ENCODE results near the gene BPIFB6. TPM values are rescaled to one million over a fixed set of nuclear protein-coding genes. Genes with fewer than 3 reads are reported as not detected.

BPIFB6 gene
- total RNA-seq, 1 donor from 2014 or later, result not detected

DNA sequence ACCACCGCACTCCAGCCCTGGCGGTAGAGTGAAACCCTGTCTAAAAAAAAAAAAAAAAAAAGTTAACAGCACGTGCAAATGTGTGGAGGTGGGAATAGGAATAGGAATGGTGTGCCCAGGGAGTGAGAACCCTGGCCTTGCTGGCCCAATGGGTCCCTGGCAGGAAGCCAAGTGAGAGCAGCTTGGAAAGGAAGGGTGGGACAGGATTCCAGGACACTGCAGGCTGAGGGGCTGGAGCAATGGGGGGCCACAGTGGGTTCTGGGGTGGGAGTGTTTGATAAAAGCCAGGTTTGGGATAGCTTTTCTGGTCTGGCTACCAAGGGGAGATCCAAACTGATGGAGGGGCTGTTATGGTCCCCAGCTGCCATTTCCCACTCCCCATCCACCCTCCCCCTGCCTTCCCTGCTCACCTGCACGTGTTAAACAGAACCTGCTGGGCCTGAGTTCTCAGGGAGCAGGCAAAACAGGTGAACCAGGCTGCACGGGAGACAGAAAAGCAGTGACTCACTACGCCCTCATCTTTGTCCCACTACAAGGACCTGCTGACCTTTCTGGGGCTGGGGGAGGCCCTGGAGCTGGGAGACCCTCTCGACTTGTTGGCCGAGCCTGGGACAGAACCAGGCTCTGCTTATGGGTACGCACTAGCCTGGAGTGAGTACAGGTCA lies 30.5 kb upstream of the BPIFB6 start:
- no peak for DNase-seq (ENCODE audit: low spot score in 2 of 2)
- no peak for FAIRE-seq

DNA sequence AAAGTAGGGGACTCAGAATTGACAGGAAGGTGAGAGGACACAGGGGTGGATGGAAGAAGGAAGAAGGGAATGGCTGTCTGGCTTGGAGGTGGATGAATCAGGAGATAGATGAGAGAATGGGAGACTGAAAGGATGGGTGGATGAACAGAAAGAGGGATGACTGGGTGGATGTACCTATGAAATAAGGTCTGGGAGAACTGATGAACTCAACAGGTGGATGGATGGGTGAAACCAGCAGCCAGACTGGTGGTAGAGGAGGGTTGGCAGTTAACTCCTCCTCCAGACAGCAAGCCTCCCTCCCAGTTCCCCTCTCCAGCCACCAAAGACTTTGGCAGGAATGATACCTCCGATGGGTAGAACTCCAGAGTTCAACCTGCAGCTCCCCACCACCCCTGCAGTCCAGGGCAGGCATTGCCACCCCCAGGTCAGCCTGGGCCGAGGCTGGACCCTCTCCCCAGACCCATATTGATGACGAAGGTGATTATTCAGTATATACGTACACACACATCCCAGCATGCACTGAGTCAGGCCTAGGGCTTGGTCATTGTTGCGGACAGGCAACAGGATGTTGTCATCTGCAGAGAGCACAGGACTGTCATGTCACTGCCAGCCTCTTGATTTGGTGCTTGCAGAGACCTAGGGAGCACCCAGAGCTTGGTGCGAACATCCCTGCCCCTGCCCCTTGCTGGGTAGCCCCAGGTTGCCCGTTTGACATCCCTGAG lies 29.2 kb upstream of the BPIFB6 start:
- FAIRE-seq, result no peak
- no peak for DNase-seq (ENCODE audit: low spot score in 2 of 2)

DNA sequence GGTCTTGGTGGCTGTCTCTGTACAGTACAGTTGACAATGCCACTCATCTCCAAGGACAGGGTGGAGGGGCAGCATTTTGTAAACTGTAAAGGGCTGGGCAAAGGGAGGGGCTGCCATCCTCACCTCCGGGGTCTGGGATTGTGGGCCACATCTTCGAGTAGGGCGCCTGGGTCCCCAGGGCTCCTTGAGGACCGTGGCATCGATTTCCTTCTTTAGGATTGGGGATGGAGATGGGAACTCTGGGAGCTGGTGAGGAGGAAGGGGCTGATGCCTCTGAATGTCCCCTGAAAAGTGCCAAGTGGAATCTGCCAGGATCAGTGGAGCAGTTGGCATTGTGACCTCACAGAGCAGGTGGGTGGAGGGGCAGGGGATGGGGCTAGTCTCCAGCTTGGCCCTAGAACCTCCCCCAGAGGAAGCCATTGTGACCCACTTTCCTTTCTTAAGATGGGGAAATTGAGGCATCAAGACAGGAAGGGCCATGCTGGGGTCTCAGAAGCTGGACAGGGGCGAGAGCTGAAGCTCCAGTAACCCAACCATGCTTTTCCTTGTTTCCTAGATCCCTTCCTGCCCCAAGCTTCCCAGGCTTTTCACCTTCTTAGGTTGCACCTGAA lies 27.2 kb upstream of the BPIFB6 start, which contains the start of gene SUN5:
TSS of gene SUN5 (minus strand) at position 293 of the 611 bp plus-strand sequence. CDS start at position 200, 93 bp downstream.
- FAIRE-seq (no peak), DNase-seq (ENCODE audit: low spot score in 2 of 2) (no peak)

DNA sequence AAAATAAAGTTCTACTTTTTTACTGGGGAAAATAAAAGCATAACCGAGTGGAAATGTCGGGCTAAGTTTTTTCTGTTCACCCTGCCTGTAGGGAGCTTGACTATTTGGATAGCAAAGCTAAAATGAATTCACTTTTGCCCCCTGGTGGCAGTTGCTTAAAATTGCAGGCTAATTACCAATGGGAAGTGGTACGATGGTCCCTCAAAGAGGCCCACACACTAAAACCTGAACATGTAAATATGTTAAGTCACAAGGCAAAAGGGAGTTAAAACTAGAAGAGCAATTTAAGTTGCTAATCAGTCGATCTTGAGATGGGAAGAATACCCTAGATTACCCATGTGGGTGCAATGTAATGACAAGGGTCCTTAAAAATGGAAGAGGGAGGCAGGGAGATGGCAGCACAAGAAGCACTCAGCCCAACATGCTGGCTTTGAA lies 26.3 kb upstream of the BPIFB6 start:
- FAIRE-seq (no peak), DNase-seq (ENCODE audit: low spot score in 2 of 2) (no peak)

DNA sequence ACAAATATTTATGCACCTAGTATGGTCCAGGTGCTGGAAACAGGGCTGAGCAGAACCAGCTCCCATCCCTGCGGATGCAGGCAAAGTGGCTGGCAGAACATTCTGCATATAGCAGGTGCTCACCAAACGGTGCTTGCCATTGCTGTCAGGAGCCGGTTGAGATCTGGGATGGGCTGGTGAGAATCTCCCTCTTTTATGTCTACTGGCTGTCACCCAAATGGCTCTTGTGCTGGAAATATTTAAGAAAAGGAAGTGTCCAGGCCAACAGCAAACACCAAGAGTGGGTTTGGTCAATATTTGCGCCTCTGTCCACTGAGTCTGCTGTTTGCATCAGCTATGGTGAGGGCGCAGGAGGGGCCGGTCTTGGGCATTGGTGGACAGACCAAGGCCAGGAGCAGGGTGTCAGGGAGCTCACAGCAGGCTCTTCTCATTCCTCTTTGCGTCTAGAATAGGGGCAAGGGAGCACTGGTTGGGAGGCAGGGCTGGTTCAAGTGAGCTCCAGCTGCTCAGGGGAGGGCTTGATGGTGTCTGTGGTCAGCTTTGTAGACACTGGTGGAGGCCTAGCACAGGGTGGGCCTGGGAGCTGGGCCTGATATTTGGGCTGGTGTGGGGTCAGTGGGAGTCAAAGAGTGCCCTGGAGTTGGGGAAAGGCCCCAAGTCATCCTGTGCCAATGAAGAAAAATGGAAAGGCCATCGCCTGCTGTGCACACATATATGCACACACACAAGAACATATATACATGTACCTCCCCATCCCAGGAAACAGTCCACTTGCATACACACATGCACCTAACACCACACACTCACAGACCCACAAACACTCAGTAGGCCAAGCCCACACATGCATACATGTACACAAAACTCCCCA lies 25.3 kb upstream of the BPIFB6 start:
- no peak for FAIRE-seq

DNA sequence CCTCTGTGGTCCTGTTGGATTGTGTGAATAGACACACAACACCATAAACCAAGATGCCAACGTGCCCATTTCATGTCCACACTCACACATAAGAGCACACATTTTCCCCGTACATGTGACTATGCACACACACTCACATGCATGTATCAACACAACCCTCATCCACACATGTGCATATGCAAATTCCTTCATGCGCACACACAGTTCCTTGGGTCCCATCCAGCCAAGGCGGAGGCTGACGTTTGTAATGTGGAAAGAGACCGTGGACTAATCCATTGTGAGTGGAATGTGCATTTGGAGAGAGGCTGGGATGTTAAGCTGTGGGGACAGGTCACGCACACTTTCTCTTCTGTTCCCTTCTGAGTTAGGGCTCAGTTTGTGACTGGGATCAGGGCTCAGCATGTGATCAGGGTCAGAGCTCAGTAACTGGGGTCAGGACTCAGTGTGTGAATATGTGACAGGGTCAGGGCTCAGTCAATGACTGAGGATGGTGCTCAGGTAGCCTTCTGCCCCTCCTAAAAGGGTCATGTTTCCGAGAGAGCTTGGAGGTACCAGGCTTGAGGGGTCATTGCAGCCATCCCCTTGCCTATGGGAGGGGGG lies 24.6 kb upstream of the BPIFB6 start:
- FAIRE-seq, result no peak
- DNase-seq (ENCODE audit: low spot score in 2 of 2), result no peak

More for the DNA sequence above, 25.3 kb upstream of the BPIFB6 start:
- DNase-seq (ENCODE audit: low spot score in 2 of 2), result no peak

DNA sequence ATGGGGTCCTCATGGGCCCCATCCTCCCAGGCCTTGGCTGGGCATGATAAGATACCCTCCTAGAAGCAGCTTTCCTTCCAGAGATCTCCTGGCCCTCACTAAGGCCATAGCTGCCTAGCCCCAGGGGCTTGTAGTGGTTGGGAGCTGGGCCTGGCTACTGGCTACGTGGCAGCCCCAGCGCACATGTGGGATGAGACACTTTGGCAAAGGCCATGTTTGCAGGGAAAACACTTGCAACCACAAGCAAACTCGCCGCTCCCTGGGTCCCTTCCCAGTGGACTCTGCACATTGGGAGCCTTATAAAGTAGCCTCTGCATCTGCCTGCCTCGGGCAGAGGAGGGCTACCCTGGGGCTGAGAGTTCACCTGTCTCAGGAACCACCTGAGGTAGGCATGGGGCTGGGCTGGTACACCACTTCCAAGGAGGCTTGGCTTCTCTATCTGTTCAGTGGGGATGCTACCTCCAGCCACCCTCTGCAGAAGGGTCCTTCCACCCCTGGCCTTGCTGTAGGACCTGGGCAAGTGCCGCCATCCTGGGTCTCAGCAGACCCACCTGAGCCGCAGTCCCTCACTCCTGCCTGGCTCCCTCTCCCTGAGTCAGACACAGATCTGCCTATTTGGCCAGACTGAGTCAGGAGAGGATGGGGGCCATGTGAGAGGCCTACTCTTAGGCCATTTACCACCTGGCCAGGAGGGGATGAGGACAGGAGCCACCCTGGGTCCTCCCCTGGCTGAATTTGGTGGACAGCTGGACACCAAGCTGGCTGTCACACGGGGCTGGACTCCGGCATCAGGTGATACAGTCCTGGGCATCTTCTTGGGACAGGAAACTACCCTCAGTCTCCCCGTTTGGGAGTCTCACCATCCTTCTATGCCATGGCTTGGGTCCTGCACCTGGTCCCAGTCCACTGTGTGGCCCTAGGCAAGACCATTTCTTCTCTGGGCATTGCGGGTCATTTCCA lies 23.8 kb upstream of the BPIFB6 start, which contains the start of gene BPIFB2:
TSS of gene BPIFB2 (plus strand) at position 329 of the 960 bp plus-strand sequence. CDS start 871 bp downstream, outside the sequence.
- FAIRE-seq (no peak), DNase-seq (ENCODE audit: low spot score in 2 of 2) (no peak)

DNA sequence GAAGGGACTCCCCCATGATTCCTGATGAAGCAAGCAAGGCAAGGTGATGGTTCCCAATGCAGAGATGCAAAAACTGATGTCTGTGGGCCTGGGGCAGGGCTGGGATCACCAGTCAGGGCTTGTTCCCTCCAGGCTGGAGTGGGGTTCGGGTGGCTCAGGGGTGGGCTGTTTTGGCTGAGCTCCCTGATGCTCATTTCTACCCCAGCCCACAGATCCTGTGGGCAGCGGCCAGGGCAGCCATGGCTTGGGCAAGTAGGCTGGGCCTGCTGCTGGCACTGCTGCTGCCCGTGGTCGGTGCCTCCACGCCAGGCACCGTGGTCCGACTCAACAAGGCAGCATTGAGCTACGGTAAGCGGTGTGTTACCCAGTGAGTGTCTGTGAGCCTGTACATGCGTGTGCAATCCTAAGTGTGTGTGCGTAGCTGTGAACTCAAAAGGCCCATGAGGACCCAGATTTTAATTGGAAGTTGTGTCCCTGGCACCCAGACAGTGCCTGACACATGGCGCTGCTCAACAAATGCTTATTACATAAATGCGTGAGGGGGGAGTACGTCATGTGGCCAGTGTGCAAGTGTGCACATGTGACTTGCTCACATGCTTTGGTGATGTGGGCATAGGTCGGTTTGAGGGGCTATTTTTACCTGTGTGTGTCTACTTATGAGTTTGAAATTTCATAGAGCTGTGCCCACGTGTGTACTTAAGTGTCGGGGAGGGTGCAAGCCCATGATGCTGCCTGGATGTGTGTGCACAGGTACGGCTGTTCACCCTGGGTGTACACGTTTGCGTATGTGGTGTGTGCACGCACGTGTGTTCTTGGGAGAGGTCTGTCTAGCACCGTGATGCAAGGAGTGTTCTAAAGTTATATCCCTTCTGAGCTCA lies 22.9 kb upstream of the BPIFB6 start:
- DNase-seq (ENCODE audit: low spot score in 2 of 2) (no peak), FAIRE-seq (no peak)

DNA sequence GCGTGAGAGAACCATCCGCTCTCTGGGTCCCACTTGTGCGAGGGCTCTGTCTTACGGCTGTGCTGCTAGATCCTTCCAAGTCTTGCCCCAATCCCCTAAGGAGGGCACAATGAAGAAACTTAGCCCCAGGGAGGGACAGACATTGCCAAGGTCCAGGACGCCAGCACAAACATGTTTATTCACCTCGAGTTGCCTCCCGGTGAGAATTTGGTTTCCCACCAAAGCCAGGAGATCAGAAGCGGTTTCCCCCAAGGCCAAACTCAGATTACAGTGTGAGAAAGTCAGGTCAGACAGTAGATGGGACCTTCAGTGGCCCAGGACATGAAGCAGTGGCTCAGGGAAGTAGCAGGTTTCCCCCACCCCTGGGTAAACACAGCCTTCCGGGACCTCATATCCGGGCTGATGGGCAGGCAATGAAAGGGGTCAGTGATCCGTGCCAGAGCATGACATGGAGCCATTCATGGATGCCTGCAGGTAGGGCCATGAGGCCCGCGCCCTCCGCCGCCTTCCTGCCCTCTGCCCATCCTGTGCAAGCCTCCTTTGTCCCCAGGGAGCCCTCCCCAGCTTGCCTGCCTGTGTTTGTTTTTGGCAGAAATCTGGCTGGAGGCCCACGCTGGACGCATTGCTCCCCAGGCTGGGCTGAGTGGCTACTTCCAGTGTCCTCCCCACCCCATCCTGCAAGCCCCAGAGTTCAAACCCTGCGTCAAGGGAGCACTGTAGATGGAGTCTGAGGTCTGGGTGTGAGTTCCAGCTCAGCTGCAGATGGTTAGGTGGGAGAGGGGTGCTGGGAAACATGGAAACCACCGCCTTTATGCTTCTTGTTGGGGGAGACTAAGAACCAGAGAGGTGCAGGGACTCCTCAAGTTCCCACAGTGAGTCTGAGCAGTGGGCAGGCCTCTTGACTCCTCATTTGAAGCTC lies 22.0 kb upstream of the BPIFB6 start:
- FAIRE-seq (no peak), DNase-seq (ENCODE audit: low spot score in 2 of 2) (no peak)

DNA sequence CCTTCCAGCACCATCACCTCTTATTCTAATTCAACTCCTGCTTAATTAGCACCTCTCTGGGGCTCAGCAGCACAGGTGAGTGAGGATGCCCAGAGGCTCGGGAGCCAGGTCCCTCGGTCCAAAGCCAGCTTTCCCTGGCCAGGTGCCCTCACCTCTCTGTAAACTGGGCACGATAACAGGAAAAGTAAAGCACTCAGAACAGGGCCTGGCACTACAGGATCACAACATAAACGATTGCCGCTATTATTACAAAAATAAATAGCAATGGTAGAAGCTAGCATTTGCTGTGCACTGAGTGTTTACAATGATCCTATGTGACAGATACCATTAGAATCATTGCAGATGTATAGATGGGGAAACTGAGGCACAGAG lies 21.3 kb upstream of the BPIFB6 start:
- FAIRE-seq (no peak), DNase-seq (ENCODE audit: low spot score in 2 of 2) (no peak)

DNA sequence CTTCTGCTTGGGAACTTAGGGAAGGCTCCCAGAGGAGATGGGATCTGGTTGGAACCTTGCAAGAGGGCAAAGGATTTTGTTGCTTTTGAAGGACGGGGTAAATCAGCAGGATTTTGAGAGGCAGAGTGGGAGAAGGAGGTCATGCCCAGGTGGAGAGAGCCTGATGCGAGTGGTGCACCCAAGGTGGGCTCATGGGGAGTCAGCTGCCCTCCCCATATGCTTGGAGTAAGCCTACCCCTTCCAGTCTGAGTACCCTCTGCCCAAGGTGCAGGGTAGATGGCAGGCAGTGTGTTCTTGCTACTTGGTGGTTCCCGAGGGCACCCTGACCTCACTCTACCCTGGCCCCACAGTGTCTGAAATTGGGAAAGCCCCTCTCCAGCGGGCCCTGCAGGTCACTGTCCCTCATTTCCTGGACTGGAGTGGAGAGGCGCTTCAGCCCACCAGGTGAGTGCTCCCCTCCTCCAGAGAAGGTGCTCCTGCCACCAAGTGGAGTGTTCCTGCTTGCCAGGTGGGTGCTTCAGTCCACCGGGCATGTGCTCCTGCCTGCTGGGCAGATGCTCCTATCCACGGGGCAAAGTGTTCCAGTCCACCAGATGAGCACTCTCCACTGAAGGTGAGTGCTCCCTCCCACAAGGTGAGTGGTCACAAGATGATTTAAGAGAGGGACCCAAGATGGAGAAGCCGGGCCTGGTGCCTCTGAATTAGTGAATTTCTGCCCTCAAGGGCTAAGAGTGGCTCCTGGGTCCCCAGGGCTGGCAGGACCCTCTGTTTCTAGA lies 20.6 kb upstream of the BPIFB6 start:
- DNase-seq (ENCODE audit: low spot score in 2 of 2), result no peak
- FAIRE-seq, result no peak

DNA sequence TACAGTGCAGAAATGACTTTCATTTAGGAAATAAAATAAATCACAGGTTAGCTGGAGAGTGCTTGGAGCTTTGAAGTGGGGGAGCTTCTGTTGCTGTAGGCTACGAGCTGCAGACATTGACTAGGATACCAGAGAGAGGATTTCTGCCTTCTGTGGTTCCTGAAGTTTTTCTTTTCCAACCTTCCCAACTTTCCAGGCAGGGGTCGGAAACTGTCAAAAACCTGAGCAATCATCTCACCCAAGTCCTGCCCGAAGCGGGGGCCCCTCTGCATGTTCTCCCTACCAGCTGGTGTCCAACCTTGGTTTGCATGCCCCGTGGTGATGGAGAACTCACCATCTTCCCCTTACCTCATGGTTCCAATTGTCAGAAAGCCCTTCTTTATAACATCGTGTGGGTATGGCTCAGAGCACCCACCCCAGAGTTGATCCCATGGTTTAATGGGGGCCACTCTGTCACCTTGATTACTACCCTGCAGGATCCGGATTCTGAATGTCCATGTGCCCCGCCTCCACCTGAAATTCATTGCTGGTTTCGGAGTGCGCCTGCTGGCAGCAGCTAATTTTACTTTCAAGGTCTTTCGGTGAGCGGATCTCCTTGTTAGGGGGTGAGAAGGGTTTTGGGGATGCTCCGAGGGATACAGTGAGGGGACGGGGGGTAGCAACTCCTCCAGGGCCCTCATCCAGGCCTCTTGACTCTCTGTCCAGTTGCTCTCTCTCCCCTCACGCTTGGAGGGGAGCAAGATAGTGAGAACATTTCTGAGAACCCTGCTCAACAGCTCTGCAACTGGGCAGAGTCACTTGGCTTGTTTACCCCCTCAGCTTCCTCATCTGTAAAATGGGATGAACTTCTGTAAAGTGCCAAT lies 18.9 kb upstream of the BPIFB6 start:
- no peak for DNase-seq (ENCODE audit: low spot score in 2 of 2)
- no peak for FAIRE-seq

DNA sequence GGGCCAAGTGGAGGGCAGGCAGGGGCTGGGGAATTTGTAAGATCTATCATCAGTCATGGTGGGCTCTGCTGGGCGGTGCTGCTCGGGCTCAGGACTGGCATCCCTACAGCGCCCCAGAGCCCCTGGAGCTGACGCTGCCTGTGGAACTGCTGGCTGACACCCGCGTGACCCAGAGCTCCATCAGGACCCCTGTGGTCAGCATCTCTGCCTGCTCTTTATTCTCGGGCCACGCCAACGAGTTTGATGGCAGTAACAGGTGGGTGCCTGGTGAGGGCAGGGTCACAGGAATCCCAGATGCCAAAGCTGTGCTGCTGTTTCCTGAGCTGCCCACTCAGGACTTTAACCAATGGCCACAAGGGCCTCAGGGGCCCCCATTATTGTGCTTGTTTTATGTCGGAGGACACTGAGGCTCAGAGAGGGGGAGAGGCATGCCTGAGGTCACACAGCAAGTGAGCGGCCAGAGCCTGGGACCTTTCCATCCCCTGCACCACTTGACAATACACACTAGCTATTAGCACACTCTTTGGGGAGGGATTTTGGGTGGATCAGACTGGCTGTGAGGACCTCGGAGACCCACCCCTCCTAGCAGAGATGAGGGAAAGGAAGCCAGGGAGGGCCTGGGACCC lies 17.6 kb upstream of the BPIFB6 start:
- DNase-seq (ENCODE audit: low spot score in 2 of 2), result no peak
- no peak for FAIRE-seq

DNA sequence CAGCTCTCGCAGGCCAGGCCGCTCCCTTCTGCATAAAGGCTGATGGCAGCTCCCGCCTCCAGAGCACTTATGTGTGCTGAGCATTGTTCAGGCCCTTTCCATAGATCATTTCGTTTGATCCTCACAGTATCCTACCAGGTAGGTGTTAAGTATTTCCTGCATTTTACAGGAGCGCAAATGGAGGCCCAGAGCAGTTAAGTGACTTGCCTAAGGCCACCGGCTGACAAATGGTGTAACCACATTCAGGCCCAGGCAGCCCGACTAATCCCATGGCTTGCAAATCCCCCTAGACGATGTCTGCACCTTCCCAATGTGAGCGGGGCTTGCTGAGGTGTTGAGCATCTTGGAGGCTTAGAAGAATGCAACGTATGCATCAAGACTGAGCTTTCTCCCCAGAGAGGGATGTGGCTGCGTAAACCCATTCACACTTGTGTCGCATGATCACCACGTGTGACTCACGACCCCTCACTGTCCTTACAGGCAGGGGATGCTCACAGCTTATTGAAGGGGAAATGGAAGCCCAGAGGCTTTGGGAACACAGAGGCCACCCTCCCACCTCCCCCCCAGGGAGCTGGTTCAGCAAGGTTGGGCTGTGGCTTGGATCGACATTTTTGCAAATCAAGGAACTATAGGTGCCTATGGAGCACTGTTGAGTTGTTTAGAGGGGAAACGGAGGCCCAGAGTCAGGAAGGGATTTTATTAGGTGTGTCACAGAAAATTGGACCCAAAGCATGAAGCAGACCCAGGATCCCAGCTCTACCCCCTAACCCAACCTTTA lies 16.9 kb upstream of the BPIFB6 start:
- DNase-seq (ENCODE audit: low spot score in 2 of 2), result no peak
- FAIRE-seq, result no peak

Data from frontal cortex (tissue), 4 donors.